Esophagus squamous epithelium (tissue), 4 donors: ENCODE data around the gene TRIB2.

ENCODE experiments used
- CTCF ChIP-seq, 6 experiments: fragments of 450-650 bp in 4 of 6; fragments of 200-600 bp in 2 of 6; sonication (generic) in 2 of 6; IDR thresholded peaks; one replicate each; pipeline ENCODE4 v1.5.1; 2016 to 2019; ENCODE audit warnings: antibody characterized with exemption in 6 of 6, mild to moderate bottlenecking in 4 of 6, moderate library complexity in 4 of 6
- POLR2A ChIP-seq, 4 donors: fragments of 450-650 bp; IDR thresholded peaks; one replicate each; pipeline ENCODE4 v1.6.1; 2017; ENCODE audit warnings: antibody characterized with exemption in 4 of 4, mild to moderate bottlenecking in 4 of 4, moderate library complexity in 3 of 4

GRCh38 chr2:12712881-12713280, 3.9 kb upstream of the TRIB2 start:
- TF ChIP-seq CTCF (IDR thresholded peaks at IDR 0.05) (no peak), POLR2A (IDR thresholded peaks at IDR 0.05) (no peak)
